Common myeloid progenitor, CD34-positive (primary cell): ENCODE measurements around the gene PTPRU.

Experiments used
- CTCF ChIA-PET: fragments of 350-600 bp; sonication (Branson Sonifier 250); formaldehyde crosslinking; loops from one replicate; lab custom pipeline; 2021; ENCODE audit warnings: antibody characterized with exemption; lab: Charles Lee
- POLR2A ChIA-PET: fragments of 350-600 bp; sonication (Branson Sonifier 250); formaldehyde crosslinking; loops from one replicate; lab custom pipeline; 2021; ENCODE audit warnings: antibody characterized with exemption; lab: Charles Lee
- DNase-seq, 3 donors: peaks; one replicate each; pipeline versions ENCODE4 v3.0.0 to v3.0.0-alpha.2; 2013
- H3K27ac ChIP-seq, 2 experiments: 1 replicate in 1 of 2; 2 replicates in 1 of 2; pipeline ENCODE4 v1.7.0; 2013; ENCODE audit warnings: inconsistent platforms in 2 of 2, low read length in 2 of 2, mild to moderate bottlenecking in 2 of 2, low read depth in 1 of 2, moderate library complexity in 1 of 2; ENCODE audit not compliant: severe bottlenecking in 2 of 2, insufficient read depth in 1 of 2, poor library complexity in 1 of 2
- H3K27me3 ChIP-seq, 5 experiments: replicated peaks in 2 of 5; 1 replicate in 3 of 5; 2 replicates in 2 of 5; pipeline versions ENCODE4 v1.6.1 to v1.7.0; 2013; ENCODE audit warnings: low read length in 4 of 5, mild to moderate bottlenecking in 2 of 5, moderate library complexity in 2 of 5, inconsistent platforms in 1 of 5; ENCODE audit not compliant: insufficient read depth in 5 of 5, control insufficient read depth in 4 of 5
- H3K36me3 ChIP-seq, 4 experiments: 1 replicate in 2 of 4; 2 replicates in 2 of 4; pipeline versions ENCODE4 v1.6.1 to v1.7.0; 2013; ENCODE audit warnings: low read length in 3 of 4, control low read depth in 1 of 4, mild to moderate bottlenecking in 1 of 4; ENCODE audit not compliant: control insufficient read depth in 4 of 4, insufficient read depth in 4 of 4
- H3K4me1 ChIP-seq, 4 experiments: 1 replicate in 3 of 4; 2 replicates in 1 of 4; pipeline versions ENCODE4 v1.6.1 to v1.7.1; 2013; ENCODE audit warnings: low read length in 3 of 4, mild to moderate bottlenecking in 3 of 4, control low read depth in 1 of 4, inconsistent platforms in 1 of 4, moderate library complexity in 1 of 4; ENCODE audit not compliant: control insufficient read depth in 4 of 4, insufficient read depth in 4 of 4; ENCODE audit errors: control extremely low read depth in 1 of 4
- H3K4me3 ChIP-seq, 7 experiments: 1 replicate in 4 of 7; 2 replicates in 3 of 7; pipeline versions ENCODE4 v1.5.1 to v1.7.0; 2013; ENCODE audit warnings: mild to moderate bottlenecking in 7 of 7, low read length in 6 of 7, moderate library complexity in 6 of 7, inconsistent platforms in 2 of 7, low read depth in 2 of 7, control low read depth in 1 of 7; ENCODE audit not compliant: insufficient read depth in 4 of 7, control insufficient read depth in 1 of 7; ENCODE audit errors: extremely low read depth in 1 of 7
- H3K9me3 ChIP-seq, 5 experiments: 1 replicate in 4 of 5; 2 replicates in 1 of 5; pipeline versions ENCODE4 v1.6.1 to v1.7.1; 2013; ENCODE audit warnings: low read length in 4 of 5, mild to moderate bottlenecking in 2 of 5, inconsistent platforms in 1 of 5, low read depth in 1 of 5, moderate library complexity in 1 of 5; ENCODE audit not compliant: control insufficient read depth in 4 of 5, insufficient read depth in 2 of 5; ENCODE audit errors: control extremely low read depth in 1 of 5
- WGBS: methylation state at CpG from one replicate; pipeline ENCODE4 v1.1.5; 2013; ENCODE audit not compliant: insufficient coverage; 5-methylcytosine and 5-hydroxymethylcytosine counted together

The PTPRU gene

GRCh38 chr1:29342351-29342750 is 106.0 kb downstream of the PTPRU start:
- 93% methylated on average over 7 of the region's 7 CpGs for WGBS
- CTCF ChIA-PET, result no interaction called here
- POLR2A ChIA-PET, result no interaction called here

DNA sequence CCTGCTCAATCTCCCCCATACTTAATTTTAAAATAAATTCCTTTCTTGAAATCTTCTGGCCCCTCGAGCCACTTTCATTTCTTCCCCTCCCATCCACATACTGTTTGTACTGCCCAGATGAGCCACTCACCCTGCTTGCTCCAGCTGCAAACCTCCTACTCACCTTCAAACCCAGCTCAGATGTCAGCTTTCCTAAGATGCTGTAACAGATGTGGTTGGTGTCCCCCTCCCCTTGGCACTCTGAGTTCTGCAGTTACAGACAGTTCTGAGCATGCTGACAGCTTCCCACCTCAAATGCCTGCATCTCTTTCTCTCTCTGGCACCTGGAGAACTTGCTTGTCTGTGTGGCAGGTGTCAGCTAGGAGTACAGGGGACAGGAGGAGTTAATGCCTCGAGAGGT is 106.7 kb downstream of the PTPRU start:
- Histone ChIP-seq H3K4me3 (no peak overlapping the region), H3K9me3 (no peaks in the 10 kb centered on the region), H3K36me3 (no peaks in the 10 kb centered on the region), H3K27ac (no peak overlapping the region), H3K27me3 (peaks cover 0 to 43% (median 12%) of the 10 kb centered on the region in 5 experiments), H3K4me1 (no peaks in the 10 kb centered on the region)
- 100% methylated on average over 1 of the region's 2 CpGs for WGBS
- no peak for DNase-seq
- CTCF ChIA-PET, result interaction anchor here (0.9 kb wide), 1 partner anchor 11 kb away, joined by 3 read pairs; no protein-coding TSS in a partner anchor
- POLR2A ChIA-PET, result no interaction called here

More at GRCh38 chr1:29342351-29342750, 106.0 kb downstream of the PTPRU start:
- Histone ChIP-seq H3K4me3 (no peak overlapping the region), H3K9me3 (no peaks in the 10 kb centered on the region), H3K27me3 (peaks cover 5 to 49% (median 12%) of the 10 kb centered on the region in 5 experiments), H3K36me3 (no peaks in the 10 kb centered on the region), H3K4me1 (no peaks in the 10 kb centered on the region), H3K27ac (no peak overlapping the region)
- DNase-seq, result no peak

DNA sequence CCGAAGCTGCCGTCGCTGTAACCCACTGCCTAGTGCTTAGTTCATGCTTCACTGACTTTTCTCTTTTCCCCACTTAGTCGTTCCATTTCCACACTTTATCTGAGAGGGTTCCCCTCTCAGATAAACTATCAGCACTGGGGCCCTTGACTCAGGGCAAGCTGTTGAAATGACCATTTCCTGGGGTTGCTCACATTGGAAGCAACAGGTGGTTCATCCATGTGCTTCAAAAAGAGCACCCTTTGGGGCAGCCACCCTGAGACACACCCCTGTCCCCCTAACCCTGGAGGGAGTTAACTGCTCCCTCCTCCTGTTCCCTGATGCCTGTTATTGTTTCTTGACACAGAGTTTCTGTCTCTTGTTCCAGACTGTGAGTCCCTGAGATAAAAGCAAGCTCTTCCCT is 107.2 kb downstream of the PTPRU start:
- H3K27ac ChIP-seq, result no peak overlapping the region
- H3K4me3 ChIP-seq, result no peak overlapping the region
- 94% methylated on average over 4 of the region's 4 CpGs for WGBS
- H3K4me1 ChIP-seq, result no peaks in the 10 kb centered on the region
- H3K27me3 ChIP-seq, result peaks cover 0 to 43% (median 12%) of the 10 kb centered on the region in 5 experiments
- H3K9me3 ChIP-seq, result no peaks in the 10 kb centered on the region
- no peak for DNase-seq
- no peaks in the 10 kb centered on the region for H3K36me3 ChIP-seq
- ChIA-PET POLR2A (no interaction called here), CTCF (interaction anchor here (0.9 kb wide), 1 partner anchor 11 kb away, joined by 3 read pairs; no protein-coding TSS in a partner anchor)

GRCh38 chr1:29343908-29344307 is 107.6 kb downstream of the PTPRU start:
- CTCF ChIA-PET, result interaction anchor here (0.9 kb wide), 1 partner anchor 12 kb away, joined by 3 read pairs; no protein-coding TSS in a partner anchor
- POLR2A ChIA-PET, result no interaction called here

DNA sequence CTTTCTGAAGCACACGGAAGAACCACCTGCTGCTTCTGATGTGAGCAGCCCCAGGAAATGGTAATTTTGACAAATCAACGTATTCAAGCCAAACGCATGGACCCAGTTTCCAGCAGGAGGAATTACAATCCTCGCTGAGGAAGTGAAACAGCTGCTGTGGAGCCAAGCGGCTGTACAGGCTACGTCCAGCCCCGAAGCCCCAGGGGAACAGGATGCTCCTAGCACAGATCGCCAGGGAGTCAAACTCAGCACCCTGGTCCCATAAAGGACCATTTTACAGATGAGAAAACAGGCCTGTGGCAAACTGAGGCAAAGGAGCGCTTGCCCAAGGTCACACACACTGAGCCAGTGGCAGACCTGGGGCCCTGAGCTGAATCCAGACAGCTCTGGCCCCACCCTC is 108.0 kb downstream of the PTPRU start:
- Histone ChIP-seq H3K36me3 (no peaks in the 10 kb centered on the region), H3K4me1 (no peaks in the 10 kb centered on the region), H3K27ac (no peak overlapping the region), H3K27me3 (peaks cover 0 to 38% (median 12%) of the 10 kb centered on the region in 5 experiments), H3K4me3 (no peak overlapping the region), H3K9me3 (no peaks in the 10 kb centered on the region)
- ChIA-PET POLR2A (no interaction called here), CTCF (no interaction called here)
- WGBS, result 45% methylated on average over 8 of the region's 9 CpGs
- no peak for DNase-seq

More at GRCh38 chr1:29343908-29344307, 107.6 kb downstream of the PTPRU start:
- Histone ChIP-seq H3K27me3 (peaks cover 0 to 41% (median 12%) of the 10 kb centered on the region in 5 experiments), H3K27ac (no peak overlapping the region), H3K4me3 (no peak overlapping the region), H3K9me3 (no peaks in the 10 kb centered on the region), H3K4me1 (no peaks in the 10 kb centered on the region), H3K36me3 (no peaks in the 10 kb centered on the region)
- WGBS, result 72% methylated on average over 7 of the region's 10 CpGs
- no peak for DNase-seq

GRCh38 chr1:29346576-29346975 is 110.3 kb downstream of the PTPRU start:
- H3K9me3 ChIP-seq, result no peaks in the 10 kb centered on the region
- H3K27me3 ChIP-seq, result peaks cover 0 to 51% (median 12%) of the 10 kb centered on the region in 5 experiments
- H3K36me3 ChIP-seq, result no peaks in the 10 kb centered on the region
- no peak overlapping the region for H3K27ac ChIP-seq
- POLR2A ChIA-PET, result no interaction called here
- DNase-seq, result no peak
- no peak overlapping the region for H3K4me3 ChIP-seq
- WGBS, result 100% methylated on average over 2 of the region's 2 CpGs
- CTCF ChIA-PET, result no interaction called here
- H3K4me1 ChIP-seq, result no peaks in the 10 kb centered on the region

DNA sequence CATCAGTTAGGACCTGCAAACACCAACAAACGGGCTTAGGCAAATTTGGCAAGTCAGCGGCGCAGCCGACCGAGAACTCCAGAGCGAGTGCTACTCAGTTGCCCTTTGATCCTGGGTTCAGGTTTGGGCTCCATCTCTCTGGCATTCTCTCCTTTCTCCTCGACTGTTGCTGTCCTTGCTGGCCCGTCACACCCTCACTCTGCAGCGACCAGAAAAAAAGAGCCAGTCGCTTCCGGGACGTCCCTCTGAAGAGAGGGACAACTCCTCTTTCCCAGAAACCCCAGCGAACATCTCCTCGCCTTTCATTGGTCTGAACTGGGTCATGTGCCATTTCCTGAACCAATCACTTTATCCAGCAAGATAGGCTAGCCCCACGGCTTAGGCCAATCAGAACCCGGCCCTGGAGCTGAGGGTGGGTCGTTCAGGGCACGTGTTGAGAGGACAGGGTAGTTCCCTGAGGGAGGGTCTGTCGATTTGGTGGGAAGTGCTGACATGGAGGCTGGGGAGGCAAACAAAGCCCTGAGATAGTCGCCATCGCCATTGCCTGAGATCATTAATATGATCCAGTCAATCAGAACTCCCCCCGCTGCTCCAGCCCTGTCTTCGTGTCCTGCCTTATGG is 113.7 kb downstream of the PTPRU start:
- no peak overlapping the region for H3K4me3 ChIP-seq
- no peaks in the 10 kb centered on the region for H3K9me3 ChIP-seq
- H3K27ac ChIP-seq, result no peak overlapping the region
- POLR2A ChIA-PET, result no interaction called here
- H3K27me3 ChIP-seq, result peaks cover 0 to 36% (median 8%) of the 10 kb centered on the region in 5 experiments
- no peaks in the 10 kb centered on the region for H3K4me1 ChIP-seq
- CTCF ChIA-PET, result no interaction called here
- H3K36me3 ChIP-seq, result no peaks in the 10 kb centered on the region
- no peak for DNase-seq
- 94% methylated on average over 19 of the region's 23 CpGs for WGBS
